ENCODE results near the gene NOD2. TPM values are rescaled to one million over a fixed set of nuclear protein-coding genes. Genes with fewer than 3 reads are reported as not detected.

Gene NOD2
- 1.4 TPM for polyA plus RNA-seq (ENCODE audit: insufficient read length)

GRCh38 chr16:50692999-50693781 lies at the start of gene NOD2:
NOD2 (plus strand) TSS chr16:50693606; CDS start chr16:50699496, 5,890 bp downstream.
- no peak for DNase-seq (ENCODE audit: low read depth)

DNA sequence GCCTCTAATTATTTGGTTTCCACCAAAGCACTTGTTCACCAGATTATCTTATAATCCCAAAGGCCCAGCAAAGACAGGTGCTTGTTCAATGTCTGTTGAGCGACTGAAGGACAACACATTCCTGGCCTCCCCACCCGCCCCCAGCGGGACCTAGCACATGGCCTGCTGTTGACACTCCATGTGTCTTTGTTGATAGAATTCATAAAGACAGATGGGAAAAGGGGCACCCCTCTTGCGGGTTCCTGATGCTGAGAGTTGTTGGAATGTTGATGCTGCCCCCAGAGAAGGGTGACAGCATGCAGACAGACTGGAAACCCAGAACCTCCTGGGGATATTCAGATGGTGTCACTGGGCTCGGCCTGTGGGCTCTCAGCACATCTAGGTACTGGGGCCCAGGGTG lies 49.2 kb upstream of the NOD2 start:
- no peak for DNase-seq (ENCODE audit: low read depth)

GRCh38 chr16:50644729-50645128 lies 48.7 kb upstream of the NOD2 start:
- no peak for DNase-seq (ENCODE audit: low read depth)

GRCh38 chr16:50645563-50646220 lies 47.7 kb upstream of the NOD2 start:
- DNase-seq (ENCODE audit: low read depth), result no peak

- no peak for DNase-seq (ENCODE audit: low read depth)
These were observed 47.1 kb upstream of the NOD2 start for GRCh38 chr16:50646345-50646744.

GRCh38 chr16:50651835-50652438 lies 41.5 kb upstream of the NOD2 start:
- DNase-seq (ENCODE audit: low read depth), result no peak

DNA sequence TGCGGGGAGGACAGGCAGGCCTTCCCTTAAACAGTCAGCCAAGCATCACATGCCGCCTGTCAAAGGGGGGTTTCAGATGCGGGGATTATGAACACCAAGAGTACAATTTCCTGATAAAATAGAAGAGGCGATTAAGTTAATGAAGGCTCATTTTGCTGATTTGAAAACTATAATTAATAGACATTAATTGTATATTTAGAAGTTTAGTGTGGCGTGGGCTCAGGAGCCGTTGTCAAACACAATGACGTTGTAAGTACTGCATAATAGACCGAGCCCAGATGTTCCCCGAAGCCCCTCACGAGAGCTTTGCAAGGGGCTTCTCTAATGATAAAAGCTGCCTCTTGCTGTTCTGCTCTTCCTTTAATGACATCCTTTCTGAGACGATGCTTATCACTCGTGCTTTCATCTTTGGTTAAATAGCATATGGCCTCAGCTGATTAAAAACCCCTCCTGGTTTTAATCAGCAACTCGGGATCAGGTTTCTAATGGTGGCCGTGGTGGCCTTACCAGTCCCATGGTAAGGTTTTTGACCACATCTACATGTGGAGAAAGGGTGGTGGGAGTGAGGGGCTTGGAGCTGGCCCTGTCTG lies 40.5 kb upstream of the NOD2 start:
- DNase-seq (ENCODE audit: low read depth), result no peak

DNA sequence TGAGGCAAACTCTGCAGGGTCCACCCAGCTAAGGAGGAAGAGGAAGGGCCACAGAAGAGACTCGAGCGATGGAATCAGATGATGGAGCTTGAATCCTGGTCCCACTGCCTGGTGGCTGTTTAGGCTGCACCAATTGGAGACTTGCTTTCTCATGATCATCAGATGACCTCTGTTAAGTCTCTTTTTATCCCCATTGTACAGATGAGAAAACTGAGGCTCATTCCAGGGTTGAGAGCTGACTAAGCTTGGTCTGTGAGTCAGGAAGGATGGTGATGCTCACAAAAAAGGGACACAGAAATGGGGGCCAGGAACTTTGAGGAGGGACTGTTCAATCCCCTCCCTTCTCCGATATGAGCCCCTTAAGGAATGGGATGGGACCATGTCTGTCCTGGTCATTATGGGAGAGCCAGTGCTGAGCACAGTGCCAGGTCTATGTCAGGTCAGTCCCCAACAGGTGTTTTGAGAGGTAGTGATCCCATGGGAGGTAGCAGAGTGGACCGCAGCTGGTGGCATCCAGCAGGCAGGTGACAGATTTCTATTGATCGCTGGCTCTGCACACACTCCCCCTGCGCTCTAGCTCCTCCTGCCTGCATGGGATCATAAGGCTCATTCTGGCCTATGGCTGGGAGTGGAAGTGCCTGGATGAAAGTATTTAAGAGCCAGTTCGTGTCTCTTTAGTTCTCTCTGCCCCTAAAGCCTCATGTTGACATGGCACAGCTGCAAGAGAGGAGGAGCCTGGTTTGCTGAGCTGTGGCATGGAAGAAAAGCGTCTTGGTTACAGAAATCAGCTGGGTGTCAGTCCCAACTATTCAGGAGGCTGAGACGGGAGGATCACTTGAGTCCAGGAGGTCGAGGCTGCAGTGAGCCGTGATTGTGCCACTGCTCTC lies 39.5 kb upstream of the NOD2 start:
- no peak for DNase-seq (ENCODE audit: low read depth)

DNA sequence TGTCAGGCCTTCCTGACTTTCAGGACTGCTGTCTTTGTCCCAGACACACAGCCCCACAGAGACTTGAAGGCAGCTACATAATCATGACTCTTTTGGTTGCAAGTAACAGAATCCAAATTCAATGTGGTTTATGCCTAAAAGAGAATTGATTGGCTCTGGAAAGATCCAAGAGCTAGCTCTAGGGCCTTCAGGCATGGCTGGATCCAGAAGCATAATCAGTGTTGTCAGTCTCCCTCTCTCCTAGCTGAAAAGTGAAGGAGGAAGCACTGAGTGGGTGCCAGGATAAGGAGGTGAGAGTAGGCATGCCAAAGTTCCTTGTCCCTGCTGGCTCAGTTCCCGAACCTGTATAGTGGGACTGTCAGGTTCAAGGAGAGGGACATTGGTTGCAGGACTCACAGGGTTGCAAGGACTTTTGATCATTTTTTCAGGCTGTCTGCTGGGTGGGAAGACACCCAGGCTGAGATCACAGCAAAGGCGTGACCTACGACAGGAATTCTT lies 37.8 kb upstream of the NOD2 start:
- no peak for DNase-seq (ENCODE audit: low read depth)

GRCh38 chr16:50657241-50657640 lies 36.2 kb upstream of the NOD2 start:
- DNase-seq (ENCODE audit: low read depth), result no peak

DNA sequence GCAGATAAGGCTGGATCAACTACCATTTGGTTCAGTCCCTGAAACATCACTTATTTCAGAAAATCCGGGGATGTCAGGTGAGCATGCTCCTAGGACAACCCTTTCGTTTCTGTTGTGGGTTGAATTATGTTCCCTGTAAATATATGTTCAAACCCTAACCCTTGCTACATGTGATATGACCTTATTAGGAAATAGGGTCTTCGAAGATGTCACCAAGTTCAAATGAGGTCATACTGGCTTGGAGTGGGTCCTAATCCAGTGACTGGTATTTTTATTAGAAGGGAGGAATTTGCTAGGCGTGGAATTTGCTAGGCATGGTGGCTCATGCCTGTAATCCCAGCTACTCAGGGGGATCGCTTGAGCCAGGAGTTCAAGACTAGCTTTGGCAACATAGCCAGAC lies 33.6 kb upstream of the NOD2 start:
- no peak for DNase-seq (ENCODE audit: low read depth)

- DNase-seq (ENCODE audit: low read depth), result no peak
These were observed 31.0 kb upstream of the NOD2 start for GRCh38 chr16:50662306-50662940.

DNA sequence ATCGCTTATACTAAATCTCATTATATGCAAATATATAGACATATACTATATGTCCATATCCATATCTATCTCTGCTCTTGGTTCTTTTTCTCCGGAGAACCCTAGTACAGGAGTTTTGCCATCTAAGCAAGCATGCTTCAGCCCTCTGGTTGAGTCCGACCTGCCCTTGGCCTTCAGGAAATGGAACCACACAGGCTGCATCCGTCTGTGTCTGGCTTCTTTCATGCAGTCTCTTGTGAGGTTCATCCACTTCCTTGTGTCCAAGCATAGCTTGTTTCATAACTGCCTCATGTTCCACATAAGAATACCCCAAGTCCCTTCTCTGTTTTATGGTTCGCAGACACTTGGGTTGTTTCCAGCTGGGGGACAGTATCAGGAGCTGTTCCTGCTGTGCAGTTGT lies 29.1 kb upstream of the NOD2 start:
- no peak for DNase-seq (ENCODE audit: low read depth)

DNA sequence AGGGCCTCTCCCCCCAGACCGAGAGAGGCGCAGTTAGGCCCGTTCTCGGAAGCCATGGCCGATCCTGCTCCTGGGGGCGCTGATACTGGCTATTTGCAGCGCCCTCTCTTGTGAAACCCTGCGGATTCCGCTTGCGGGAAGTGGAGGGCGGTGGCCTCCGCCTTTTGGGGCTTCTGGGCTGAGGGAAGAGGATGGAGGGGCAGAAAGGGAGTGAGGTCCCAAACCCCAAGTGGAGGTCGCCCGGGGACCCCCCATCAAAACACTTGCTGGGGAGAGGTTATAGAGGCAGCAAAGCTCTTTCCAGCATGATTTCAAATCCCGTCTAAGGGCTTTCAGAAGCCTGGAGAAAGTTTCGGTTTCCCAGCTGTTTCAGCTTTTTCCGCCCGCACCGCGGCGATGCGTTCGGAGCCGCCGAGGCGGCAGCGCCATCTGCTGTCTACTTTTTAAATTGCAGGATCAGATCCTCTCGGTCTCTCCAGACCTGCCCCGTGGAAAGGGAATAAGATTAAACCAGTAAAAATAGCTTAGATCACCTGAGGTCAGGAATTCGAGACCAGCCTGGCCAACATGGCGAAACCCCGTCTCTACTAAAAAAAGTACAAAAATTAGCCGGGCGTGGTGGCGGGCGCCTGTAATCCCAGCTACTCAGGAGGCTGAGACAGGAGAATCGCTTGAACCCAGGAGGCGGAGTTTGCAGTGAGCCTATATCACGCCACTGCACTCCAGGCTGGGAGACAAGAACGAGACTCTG lies 28.1 kb upstream of the NOD2 start:
- DNase-seq (ENCODE audit: low read depth), result peak; percentile 49

DNA sequence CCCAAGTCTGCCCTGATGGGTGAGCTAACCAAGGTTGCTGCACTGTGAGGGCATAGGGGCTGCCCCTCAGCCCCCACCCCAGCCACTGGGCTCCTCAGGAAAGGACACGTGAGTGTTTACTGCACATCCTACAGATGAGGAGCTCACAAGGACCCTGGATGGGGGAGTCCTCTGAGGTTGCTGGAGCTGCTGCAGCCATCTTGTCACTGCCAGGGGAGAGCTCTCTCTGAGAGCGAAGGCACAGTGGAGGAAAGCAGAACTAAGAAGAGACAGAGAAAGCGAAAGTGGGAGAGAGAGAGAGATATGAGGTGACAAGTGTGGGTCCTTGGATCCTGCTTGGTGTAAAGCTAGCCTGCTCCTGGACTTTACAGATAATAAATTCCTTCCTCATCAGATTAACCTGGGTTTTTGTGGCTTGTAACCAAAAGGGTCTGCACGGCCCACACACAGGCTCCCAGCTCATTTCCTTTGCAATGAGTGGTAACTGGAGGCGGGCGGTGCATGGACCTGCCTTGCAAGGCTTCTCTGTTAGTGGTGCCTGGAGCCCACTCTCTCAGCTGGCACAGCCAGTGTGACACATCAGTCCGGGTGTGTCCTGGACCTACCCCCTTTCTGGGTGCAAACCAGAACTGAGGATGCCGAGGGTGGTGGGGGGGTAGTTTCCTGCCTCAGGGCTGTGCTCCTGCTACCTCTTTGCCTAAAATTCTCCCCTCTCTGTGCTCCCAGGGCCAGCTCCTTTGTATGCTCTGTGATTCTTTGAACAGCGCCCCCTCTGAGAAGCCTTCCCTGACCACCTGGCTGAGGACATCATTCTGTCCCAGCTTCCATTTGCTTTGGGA lies 26.5 kb upstream of the NOD2 start:
- DNase-seq (ENCODE audit: low read depth), result no peak

DNA sequence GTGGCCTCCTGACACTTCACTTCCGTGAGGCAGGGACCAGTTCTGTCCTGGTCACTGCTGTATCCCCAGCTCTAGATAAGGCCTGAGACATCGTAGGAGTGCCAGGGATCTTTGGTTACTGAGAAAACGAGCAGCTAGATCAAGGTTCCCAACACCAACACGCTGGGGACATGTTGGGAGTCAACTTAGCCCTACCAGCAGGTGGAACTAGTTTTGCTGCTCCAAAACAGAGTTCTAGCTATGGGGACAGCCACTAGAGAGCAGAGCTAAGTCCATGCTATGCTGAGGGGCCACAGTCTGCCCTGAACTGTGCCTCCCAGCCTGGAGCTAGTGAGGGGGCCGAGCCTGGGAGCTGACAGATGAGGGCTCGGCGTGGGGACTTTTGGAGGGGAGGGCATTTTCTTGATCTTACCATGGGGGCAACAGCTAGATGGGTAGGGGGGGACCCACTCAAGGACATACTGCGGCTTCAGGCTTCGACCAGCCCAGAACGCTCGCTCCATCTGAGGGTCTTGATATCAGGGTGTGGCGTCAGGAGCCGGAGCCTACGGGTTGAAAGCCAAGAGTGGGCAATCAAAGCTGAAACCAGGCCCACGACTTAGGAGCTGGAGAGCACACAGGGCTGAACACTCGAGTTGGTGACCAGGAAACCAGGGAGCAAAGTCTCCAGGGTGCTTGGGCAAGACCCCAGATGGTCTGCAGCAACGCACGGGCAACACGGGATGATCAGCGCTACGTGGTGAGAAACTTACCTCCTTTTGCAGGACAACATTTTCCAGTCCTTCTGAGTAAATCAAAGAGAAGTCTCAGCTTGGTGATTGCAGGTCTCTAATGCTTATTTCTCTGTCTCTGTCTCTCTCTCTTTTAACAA lies 25.7 kb upstream of the NOD2 start:
- no peak for DNase-seq (ENCODE audit: low read depth)

- no peak for DNase-seq (ENCODE audit: low read depth)
These were observed 24.9 kb upstream of the NOD2 start for GRCh38 chr16:50668368-50669008.

- no peak for DNase-seq (ENCODE audit: low read depth)
These were observed 23.7 kb upstream of the NOD2 start for GRCh38 chr16:50669741-50670140.

Measured in forelimb muscle (tissue), 1 donor.